Fibroblast of pulmonary artery (primary cell): ENCODE data around the gene OR52I1.

Source experiments
- DNase-seq: peaks from one replicate; pipeline ENCODE4 v3.0.0-alpha.2; 2010; ENCODE audit warnings: low read depth
- H3K4me3 ChIP-seq: replicated peaks from 2 replicates; pipeline ENCODE4 v1.5.1; 2011; ENCODE audit warnings: low read depth, mild to moderate bottlenecking, control low read depth, low read length, moderate library complexity
- CTCF ChIP-seq: IDR thresholded peaks from 2 replicates; pipeline ENCODE4 v1.5.1; 2011; ENCODE audit warnings: mild to moderate bottlenecking, control low read depth, low read length, inconsistent platforms; ENCODE audit errors: missing control alignments

The OR52I1 gene

GRCh38 chr11:4644233-4644632 is 50.4 kb downstream of the OR52I1 start:
- no peak overlapping the region for H3K4me3 ChIP-seq
- TF ChIP-seq CTCF, result no peak
- DNase-seq, result no peak
